Tibial nerve (tissue), 4 donors: ENCODE data around the gene NCOA5.

ENCODE experiments used
- CTCF ChIP-seq, 5 experiments: fragments of 200-600 bp in 3 of 5; fragments of 450-650 bp in 2 of 5; sonication (generic) in 3 of 5; IDR thresholded peaks; one replicate each; pipeline ENCODE4 v1.5.1; 2016 to 2019; ENCODE audit warnings: antibody characterized with exemption in 5 of 5, mild to moderate bottlenecking in 3 of 5, moderate library complexity in 2 of 5
- EP300 ChIP-seq, 2 donors: sonication (generic); formaldehyde crosslinking; IDR thresholded peaks; one replicate each; pipeline ENCODE4 v1.6.1; 2017; ENCODE audit warnings: antibody characterized with exemption in 2 of 2, mild to moderate bottlenecking in 1 of 2
- POLR2A ChIP-seq, 2 donors: fragments of 450-650 bp; IDR thresholded peaks; one replicate each; pipeline ENCODE4 v1.6.1; 2017; ENCODE audit warnings: antibody characterized with exemption in 2 of 2, mild to moderate bottlenecking in 2 of 2, moderate library complexity in 2 of 2

GRCh38 chr20:46065006-46065405, 24.8 kb downstream of the NCOA5 start:
- no peak for TF ChIP-seq POLR2A (IDR thresholded peaks at IDR 0.05)
- no peak for TF ChIP-seq CTCF (IDR thresholded peaks at IDR 0.05)
- TF ChIP-seq EP300 (IDR thresholded peaks at IDR 0.05) = no peak
